Ovary (tissue), 9 donors: ENCODE measurements around the gene ALK. TPM values are rescaled to one million over a fixed set of nuclear protein-coding genes. Genes with fewer than 3 reads are reported as not detected.

Source experiments
- DNase-seq, 5 donors: peaks; one replicate each; pipeline ENCODE4 v3.0.0-alpha.2; 2019 to 2020
- H3K27ac ChIP-seq, 2 donors: fragments of 200-600 bp; one replicate each; pipeline versions ENCODE4 v1.5.1 to v1.8.0; 2019 to 2022
- H3K27me3 ChIP-seq: fragments of 200-600 bp; one replicate; pipeline ENCODE4 v1.8.0; 2022
- H3K36me3 ChIP-seq: fragments of 200-600 bp; sonication (generic); one replicate; pipeline ENCODE4 v1.5.1; 2019
- H3K4me1 ChIP-seq: one replicate; pipeline ENCODE4 v1.8.1; 2013; ENCODE audit warnings: mild to moderate bottlenecking, moderate library complexity; ENCODE audit not compliant: insufficient read depth
- H3K4me3 ChIP-seq: fragments of 200-600 bp; sonication (generic); one replicate; pipeline ENCODE4 v1.5.1; 2017
- H3K9me3 ChIP-seq, 2 donors: fragments of 200-600 bp in 1 of 2; sonication (generic) in 1 of 2; one replicate each; pipeline versions ENCODE4 v1.5.1 to v1.8.1; 2013 to 2019; ENCODE audit warnings: mild to moderate bottlenecking in 1 of 2, moderate library complexity in 1 of 2
- CTCF ChIP-seq, 3 donors: fragments of 450-650 bp in 2 of 3; fragments of 200-600 bp in 1 of 3; IDR thresholded peaks; one replicate each; pipeline versions ENCODE4 v1.5.1 to v1.8.0; 2016 to 2022; ENCODE audit warnings: antibody characterized with exemption in 3 of 3, mild to moderate bottlenecking in 1 of 3
- EP300 ChIP-seq: sonication (generic); formaldehyde crosslinking; IDR thresholded peaks from one replicate; pipeline ENCODE4 v1.6.1; 2017; ENCODE audit warnings: antibody characterized with exemption
- POLR2A ChIP-seq: fragments of 450-650 bp; IDR thresholded peaks from one replicate; pipeline ENCODE4 v1.6.1; 2017; ENCODE audit warnings: antibody characterized with exemption, mild to moderate bottlenecking, moderate library complexity
- WGBS, 3 donors: extraction: QIAGEN DNeasy Blood & Tissue Kit in 1 of 3; methylation state at CpG; one replicate each; pipeline versions ENCODE4 v1.1.5 to v1.1.7; 2013 to 2017; 5-methylcytosine and 5-hydroxymethylcytosine counted together
- intact Hi-C, 4 donors: fragments of 100-400 bp; cut with DNase I; formaldehyde crosslinking; loops; one replicate each; pipeline versions ENCODE4 v1.11.0 to v1.15.1; 2022 to 2023
- polyA plus RNA-seq, 2 donors: library from polyadenylated mRNA; stranded (reverse); fragments of 200-250 nt in 1 of 2; fragments of 350-450 nt in 1 of 2; fragmentation: Illumina TruSeq in 1 of 2; extraction: RNeasy Lipid Tissue Mini Kit (QIAGEN cat#74804) in 1 of 2; gene quantifications; one replicate each; pipeline ENCODE4 v1.2.3, GENCODE V29; 2013 to 2014
- total RNA-seq, 7 donors: library from RNA; depleted of rRNA in 2 of 7; stranded (reverse); fragments of >200 nt in 2 of 7; fragmentation: NEBNext Ultra II Directional in 3 of 7; extraction: Animal tissue kit (Norgen Biotek cat#: 25700) in 3 of 7; gene quantifications; one replicate each; pipeline versions ENCODE4 v1.1.0 to v1.2.4, GENCODE V29; 2016 to 2023
- donor health status: DM: no; HTN: no; CAD: no; lungs with moderate emphysema.
- donor health status: DM: no; HTN: no; CAD: no.
- donor health status: Bipolar disorder and iron deficiency.
- donor health status: DM: yes; HTN: yes; CAD: no.
- donor health status: DM: no; HTN: no; CAD: no.
- donor health status: DM: yes; HTN: yes; CAD: no.

The ALK gene
- total and polyA plus RNA-seq, 9 donors, result 0.05 to 1.7 (median 0.23) TPM; not detected in 1

- Histone ChIP-seq H3K4me1 (no peaks in the 10 kb centered on the region), H3K9me3 (no peaks in the 10 kb centered on the region), H3K27me3 (no peaks in the 10 kb centered on the region), H3K36me3 (no peaks in the 10 kb centered on the region), H3K4me3 (no peak overlapping the region), H3K27ac (no peak overlapping the region)
- DNase-seq, result no peak
- TF ChIP-seq CTCF (IDR thresholded peaks at IDR 0.05), result no peak
- no peak for TF ChIP-seq POLR2A
- TF ChIP-seq EP300, result no peak
- 25 to 69% (median 36%) methylated on average over 4 of the region's 4 CpGs for WGBS, 3 donors
- intact Hi-C loops, result no loop called here
These were observed 347.8 kb downstream of the ALK start for GRCh38 chr2:29573612-29574011.

DNA sequence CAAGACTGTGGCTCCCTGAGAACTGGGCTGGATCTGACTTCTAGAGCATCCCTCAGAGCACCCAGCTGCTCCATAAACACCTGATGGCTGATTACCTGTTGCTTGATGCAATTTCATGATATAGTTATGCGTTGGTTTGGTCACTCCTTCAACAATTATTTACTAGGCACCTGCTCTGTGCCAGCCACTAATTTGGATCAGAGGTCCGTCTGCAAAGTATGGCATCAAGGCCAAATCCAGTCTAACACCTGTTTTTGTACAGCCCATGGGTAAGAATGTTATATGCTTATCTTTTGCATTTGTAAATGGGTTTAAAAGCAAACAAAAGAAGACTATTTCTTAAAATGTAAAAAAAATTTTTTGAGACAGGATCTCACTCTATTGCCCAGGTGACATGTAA, 348.2 kb downstream of the ALK start:
- Histone ChIP-seq H3K4me3 (no peak overlapping the region), H3K27ac (no peak overlapping the region), H3K27me3 (no peaks in the 10 kb centered on the region), H3K4me1 (no peaks in the 10 kb centered on the region), H3K9me3 (no peaks in the 10 kb centered on the region), H3K36me3 (no peaks in the 10 kb centered on the region)
- 62 to 68% (median 65%) methylated on average over 2 of the region's 2 CpGs for WGBS, 3 donors
- intact Hi-C loops, result no loop called here
- TF ChIP-seq EP300 (no peak), CTCF (IDR thresholded peaks at IDR 0.05) (no peak), POLR2A (no peak)
- DNase-seq, result no peak

DNA sequence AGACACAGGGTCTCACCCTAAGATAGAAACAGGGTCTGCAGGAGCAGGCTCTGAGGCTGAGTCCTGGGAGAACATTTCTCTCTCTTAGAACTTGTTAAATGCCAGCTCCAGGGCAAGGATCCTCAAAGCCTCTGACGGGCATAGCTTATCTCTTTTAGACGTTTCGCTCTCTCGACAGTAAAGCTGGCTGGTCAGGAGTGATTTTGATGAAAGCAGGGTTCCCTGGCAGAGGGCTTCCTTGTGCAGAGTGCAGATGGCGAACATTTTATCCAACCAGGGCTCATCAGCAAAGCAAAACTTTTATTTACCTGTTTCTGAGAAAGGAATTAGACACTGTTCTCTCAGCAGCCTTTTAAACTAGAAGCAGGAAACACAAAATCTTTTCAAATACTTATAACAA, 350.8 kb downstream of the ALK start:
- 42 to 52% (median 44%) methylated on average over 5 of the region's 5 CpGs for WGBS, 3 donors
- DNase-seq, result no peak

GRCh38 chr2:29567906-29568520, 353.4 kb downstream of the ALK start:
- WGBS, 3 donors, result 73 to 83% (median 83%) methylated on average over 6 of the region's 6 CpGs
- DNase-seq, result no peak
- intact Hi-C loops, result no loop called here

More for the DNA sequence above, 350.8 kb downstream of the ALK start:
- Histone ChIP-seq H3K4me3 (no peak overlapping the region), H3K27ac (no peak overlapping the region), H3K4me1 (no peaks in the 10 kb centered on the region), H3K36me3 (no peaks in the 10 kb centered on the region), H3K27me3 (no peaks in the 10 kb centered on the region), H3K9me3 (no peaks in the 10 kb centered on the region)
- TF ChIP-seq CTCF (IDR thresholded peaks at IDR 0.05) (no peak), EP300 (no peak), POLR2A (no peak)
- intact Hi-C loops, result no loop called here

More at GRCh38 chr2:29567906-29568520, 353.4 kb downstream of the ALK start:
- TF ChIP-seq CTCF (IDR thresholded peaks at IDR 0.05) (no peak), EP300 (no peak), POLR2A (no peak)
- no peaks in the 10 kb centered on the region for H3K9me3 ChIP-seq
- H3K27me3 ChIP-seq, result no peaks in the 10 kb centered on the region
- H3K27ac ChIP-seq, result no peak overlapping the region
- H3K4me1 ChIP-seq, result no peaks in the 10 kb centered on the region
- no peaks in the 10 kb centered on the region for H3K36me3 ChIP-seq
- no peak overlapping the region for H3K4me3 ChIP-seq
